ENCODE measurements around the gene OR1I1.

- TF ChIP-seq CTCF (IDR thresholded peaks at IDR 0.05) (no peak), POLR2A (IDR thresholded peaks at IDR 0.05) (no peak)
These were observed 59.1 kb downstream of the OR1I1 start for GRCh38 chr19:15141143-15141542.

All from lower leg skin (tissue), 3 donors.